PC-3 (cell line): ENCODE results near the gene BIRC5. TPM values are rescaled to one million over a fixed set of nuclear protein-coding genes. Genes with fewer than 3 reads are reported as not detected.

Source experiments
- ATAC-seq: fragments of 200-7000 bp; cut with Tn5 transposase; 2 replicates; pipeline ENCODE4 v1.9.1; 2020; ENCODE audit warnings: mild to moderate bottlenecking, moderate library complexity
- BruUV-seq: library from RNA; stranded (reverse); fragments of 400-500 nt; replicated peaks from 2 replicates; lab custom pipeline; 2021; lab: Mats Ljungman, UMichigan
- CTCF ChIA-PET: fragments of 300-600 bp; sonication (Branson Sonifier 250); formaldehyde crosslinking; loops from one replicate; lab custom pipeline; 2022; ENCODE audit warnings: antibody characterized with exemption; lab: Charles Lee
- POLR2A ChIA-PET: fragments of 300-600 bp; sonication (Branson Sonifier 250); formaldehyde crosslinking; loops from one replicate; lab custom pipeline; 2022; ENCODE audit warnings: antibody characterized with exemption; ENCODE audit not compliant: unreplicated experiment; lab: Charles Lee
- DNase-seq: peaks from one replicate; pipeline ENCODE4 v3.0.0-alpha.2; 2015
- H2AFZ ChIP-seq: fragments of 300-600 bp; sonication (generic); 2 replicates; pipeline ENCODE4 v1.6.0; 2016; ENCODE audit warnings: antibody characterized with exemption, low read length
- H3F3A ChIP-seq: fragments of 300-600 bp; sonication (generic); one replicate; pipeline ENCODE4 v1.6.0; 2017; ENCODE audit warnings: antibody characterized with exemption, low read length, control low read depth, mild to moderate bottlenecking; ENCODE audit not compliant: unreplicated experiment
- H3K27ac ChIP-seq: fragments of 300-600 bp; sonication (generic); 2 replicates; pipeline ENCODE4 v1.5.1; 2016; ENCODE audit warnings: mild to moderate bottlenecking, low read length
- H3K27me3 ChIP-seq: fragments of 300-600 bp; sonication (generic); 2 replicates; pipeline ENCODE4 v1.6.1; 2016; ENCODE audit warnings: low read length, mixed read lengths
- H3K36me3 ChIP-seq: fragments of 300-600 bp; sonication (generic); 2 replicates; pipeline ENCODE4 v1.6.1; 2016; ENCODE audit warnings: low read depth, mixed run types, low read length, mixed read lengths
- H3K4me1 ChIP-seq: fragments of 300-600 bp; sonication (generic); 2 replicates; pipeline ENCODE4 v1.5.1; 2016; ENCODE audit warnings: low read length; ENCODE audit not compliant: insufficient read depth
- H3K4me2 ChIP-seq: fragments of 300-600 bp; sonication (generic); 2 replicates; pipeline ENCODE4 v1.6.0; 2016; ENCODE audit warnings: low read length
- H3K4me3 ChIP-seq: fragments of 300-600 bp; sonication (generic); 2 replicates; pipeline ENCODE4 v1.5.1; 2016; ENCODE audit warnings: mild to moderate bottlenecking, low read length, mixed read lengths
- H3K79me2 ChIP-seq: fragments of 300-600 bp; sonication (generic); 2 replicates; pipeline ENCODE4 v1.6.1; 2017; ENCODE audit warnings: low read length, mixed read lengths
- H3K9ac ChIP-seq: fragments of 300-600 bp; sonication (generic); 2 replicates; pipeline ENCODE4 v1.6.0; 2016; ENCODE audit warnings: mild to moderate bottlenecking, low read length
- H3K9me2 ChIP-seq: fragments of 300-600 bp; sonication (generic); replicated peaks from 2 replicates; pipeline ENCODE4 v1.6.1; 2016; ENCODE audit warnings: mixed run types, low read length, mixed read lengths
- H3K9me3 ChIP-seq: fragments of 300-600 bp; sonication (generic); 2 replicates; pipeline ENCODE4 v1.6.1; 2016; ENCODE audit warnings: low read length, mixed read lengths
- H4K20me1 ChIP-seq: fragments of 300-600 bp; sonication (generic); 2 replicates; pipeline ENCODE4 v1.6.1; 2016; ENCODE audit warnings: low read length, mixed read lengths
- CTCF ChIP-seq: fragments of 300-600 bp; sonication (generic); conservative IDR thresholded peaks from 2 replicates; pipeline ENCODE4 v1.5.1; 2017; ENCODE audit warnings: antibody characterized with exemption, low read depth, mild to moderate bottlenecking, low read length
- EZH2 ChIP-seq: fragments of 300-600 bp; sonication (generic); IDR thresholded peaks from one replicate; pipeline ENCODE4 v1.6.1; 2017; ENCODE audit warnings: antibody characterized with exemption, mild to moderate bottlenecking, low read length; ENCODE audit not compliant: unreplicated experiment
- EZH2phosphoT487 ChIP-seq: fragments of 300-600 bp; sonication (generic); IDR thresholded peaks from 2 replicates; pipeline ENCODE4 v1.6.1; 2018; ENCODE audit warnings: mild to moderate bottlenecking, antibody characterized with exemption, low read length, borderline replicate concordance
- intact Hi-C: fragments of 100-400 bp; cut with micrococcal nuclease; formaldehyde crosslinking; loops from 2 replicates; pipeline ENCODE4 v1.9.0; 2023
- total RNA-seq: library from RNA; depleted of rRNA; stranded (reverse); fragments of >200 nt; gene quantifications from 2 replicates; pipeline ENCODE4 v1.2.3, GENCODE V29; 2014

Gene BIRC5
- total RNA-seq, 1 experiment from 2014 or later = 304 TPM

- Histone ChIP-seq H4K20me1 (no peaks in the 10 kb centered on the region), H3K36me3 (no peaks in the 10 kb centered on the region), H3K9me3 (no peaks in the 10 kb centered on the region), H3K4me3 (no peak overlapping the region), H3K79me2 (no peaks in the 10 kb centered on the region), H3K27me3 (no peaks in the 10 kb centered on the region), H2AFZ (no peak overlapping the region), H3K9me2 (no peaks in the 10 kb centered on the region), H3K4me1 (peaks cover 13% of the 10 kb centered on the region), H3F3A (no peaks in the 10 kb centered on the region), H3K27ac (no peak overlapping the region), H3K4me2 (no peak overlapping the region), H3K9ac (no peak overlapping the region)
- TF ChIP-seq EZH2 (no peak), CTCF (no peak), EZH2phosphoT487 (no peak)
- ChIA-PET POLR2A (no interaction called here), CTCF (no interaction called here)
- intact Hi-C loops = no loop called here
- no TSS peak for BruUV-seq
- no peak for ATAC-seq
- no peak for DNase-seq
Observed at GRCh38 chr17:78238823-78239488, 24.9 kb downstream of the BIRC5 start.

- no peak overlapping the region for H3K4me2 ChIP-seq
- no peaks in the 10 kb centered on the region for H3F3A ChIP-seq
- no peaks in the 10 kb centered on the region for H3K9me2 ChIP-seq
- no peaks in the 10 kb centered on the region for H3K79me2 ChIP-seq
- no peaks in the 10 kb centered on the region for H3K27me3 ChIP-seq
- H3K9me3 ChIP-seq = no peaks in the 10 kb centered on the region
- H3K9ac ChIP-seq = no peak overlapping the region
- no peaks in the 10 kb centered on the region for H3K36me3 ChIP-seq
- H3K27ac ChIP-seq = no peak overlapping the region
- TF ChIP-seq EZH2phosphoT487 = no peak
- no peak for TF ChIP-seq CTCF
- TF ChIP-seq EZH2 = no peak
- no TSS peak for BruUV-seq
- H3K4me1 ChIP-seq = peaks cover 13% of the 10 kb centered on the region
- POLR2A ChIA-PET = no interaction called here
- H2AFZ ChIP-seq = no peak overlapping the region
- intact Hi-C loops = no loop called here
- CTCF ChIA-PET = no interaction called here
- ATAC-seq (no peak), DNase-seq (no peak)
- no peaks in the 10 kb centered on the region for H4K20me1 ChIP-seq
- H3K4me3 ChIP-seq = no peak overlapping the region
Observed at GRCh38 chr17:78239489-78239931, 25.5 kb downstream of the BIRC5 start.

- no TSS peak for BruUV-seq
- ChIA-PET POLR2A (no interaction called here), CTCF (no interaction called here)
- intact Hi-C loops = no loop called here
- no peak for TF ChIP-seq CTCF
- no peak for TF ChIP-seq EZH2
- no peak for TF ChIP-seq EZH2phosphoT487
- Histone ChIP-seq H4K20me1 (no peaks in the 10 kb centered on the region), H3K27ac (no peak overlapping the region), H3K79me2 (no peaks in the 10 kb centered on the region), H3K4me3 (no peak overlapping the region), H3K9ac (no peak overlapping the region), H3K9me2 (no peaks in the 10 kb centered on the region), H3K4me2 (no peak overlapping the region), H3K4me1 (peaks cover 13% of the 10 kb centered on the region), H3F3A (no peaks in the 10 kb centered on the region), H3K36me3 (no peaks in the 10 kb centered on the region), H2AFZ (no peak overlapping the region), H3K9me3 (no peaks in the 10 kb centered on the region), H3K27me3 (no peaks in the 10 kb centered on the region)
- DNase-seq (no peak), ATAC-seq (no peak)
Observed at GRCh38 chr17:78240012-78240655, 26.1 kb downstream of the BIRC5 start.
